ENCODE measurements around the gene COPE.
A peak's percentile ranks its signal among the peaks of the same experiment; 100 is the strongest.

COPE gene

DNA sequence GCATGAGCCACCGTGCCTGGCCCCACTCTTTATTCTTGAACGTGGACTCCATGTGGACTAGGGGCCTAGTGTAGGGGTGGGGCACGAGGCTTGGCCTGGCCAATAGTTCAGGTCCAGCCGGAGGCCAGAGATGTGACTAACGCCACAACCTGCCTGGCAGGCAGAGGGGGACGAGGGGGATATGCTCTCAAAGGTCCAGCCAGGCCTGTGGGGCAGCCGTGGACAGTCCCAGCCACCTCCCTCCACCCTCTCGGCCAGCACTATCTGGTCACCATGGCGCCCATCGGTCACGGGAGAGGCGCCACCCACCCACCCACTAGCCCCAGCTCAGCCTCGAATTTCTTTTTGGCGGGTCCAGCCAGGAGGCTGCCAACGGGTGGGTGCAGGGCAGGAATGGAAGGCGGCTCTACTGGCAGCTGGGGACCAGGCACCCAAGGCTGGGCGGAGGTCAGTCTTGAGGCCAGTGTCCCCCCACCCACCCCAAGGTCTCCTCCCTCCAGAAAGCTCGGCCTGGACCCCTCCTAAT, 21.0 kb downstream of the COPE start:
- DNase-seq (ENCODE audit: extremely low read depth, low read depth): no peak
- TF ChIP-seq, protein P1, sequence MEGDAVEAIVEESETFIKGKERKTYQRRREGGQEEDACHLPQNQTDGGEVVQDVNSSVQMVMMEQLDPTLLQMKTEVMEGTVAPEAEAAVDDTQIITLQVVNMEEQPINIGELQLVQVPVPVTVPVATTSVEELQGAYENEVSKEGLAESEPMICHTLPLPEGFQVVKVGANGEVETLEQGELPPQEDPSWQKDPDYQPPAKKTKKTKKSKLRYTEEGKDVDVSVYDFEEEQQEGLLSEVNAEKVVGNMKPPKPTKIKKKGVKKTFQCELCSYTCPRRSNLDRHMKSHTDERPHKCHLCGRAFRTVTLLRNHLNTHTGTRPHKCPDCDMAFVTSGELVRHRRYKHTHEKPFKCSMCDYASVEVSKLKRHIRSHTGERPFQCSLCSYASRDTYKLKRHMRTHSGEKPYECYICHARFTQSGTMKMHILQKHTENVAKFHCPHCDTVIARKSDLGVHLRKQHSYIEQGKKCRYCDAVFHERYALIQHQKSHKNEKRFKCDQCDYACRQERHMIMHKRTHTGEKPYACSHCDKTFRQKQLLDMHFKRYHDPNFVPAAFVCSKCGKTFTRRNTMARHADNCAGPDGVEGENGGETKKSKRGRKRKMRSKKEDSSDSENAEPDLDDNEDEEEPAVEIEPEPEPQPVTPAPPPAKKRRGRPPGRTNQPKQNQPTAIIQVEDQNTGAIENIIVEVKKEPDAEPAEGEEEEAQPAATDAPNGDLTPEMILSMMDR (IDR thresholded peaks at IDR 0.05; ENCODE audit: low read depth, low read length, missing control alignments): no peak
- no peak overlapping the region for H3K4me3 ChIP-seq (replicated peaks; ENCODE audit: low read depth, low read length)

DNA sequence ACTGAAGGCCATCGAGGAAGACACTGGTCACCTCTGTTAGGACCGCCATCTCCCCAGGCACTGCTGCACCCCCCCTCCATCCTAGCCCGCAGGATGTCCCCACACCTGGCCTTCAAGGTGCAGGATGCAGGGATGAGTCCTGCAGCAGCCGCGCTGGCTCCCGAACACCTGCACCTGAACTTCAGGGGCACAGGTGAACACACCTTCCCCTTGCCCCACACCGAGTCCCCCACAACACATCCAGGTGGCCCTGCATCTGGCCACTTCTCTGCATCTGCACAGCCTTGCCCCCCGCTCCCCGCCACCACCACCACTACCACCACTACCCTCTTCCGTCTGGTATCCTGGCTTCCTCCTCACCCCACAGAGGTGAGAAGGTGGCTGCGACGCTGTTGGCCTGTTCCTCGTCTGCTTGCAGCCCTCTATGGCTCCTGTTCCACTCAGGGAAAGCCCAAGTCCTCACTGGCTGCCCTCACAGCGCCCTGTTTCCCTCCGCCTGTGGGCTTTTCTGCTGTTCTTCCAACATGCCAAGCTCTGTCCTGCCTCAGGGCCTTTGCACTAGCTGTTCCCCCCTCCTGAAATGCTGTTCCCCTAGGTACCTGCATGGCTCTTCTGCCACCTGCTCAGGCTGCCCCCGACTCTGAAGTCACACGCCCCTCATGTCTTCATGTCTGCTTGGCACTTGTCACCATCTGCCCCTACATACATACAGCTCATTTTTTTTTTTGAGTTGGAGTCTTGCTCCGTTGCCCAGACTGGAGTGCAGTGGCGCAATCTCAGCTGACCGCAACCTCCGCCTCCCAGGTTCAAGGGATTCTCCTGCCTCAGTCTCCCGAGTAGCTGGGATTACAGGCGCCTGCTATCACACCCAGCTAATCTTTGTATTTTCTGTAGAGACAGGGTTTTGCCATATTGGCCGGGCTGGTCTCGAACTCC, 21.8 kb downstream of the COPE start:
- TF ChIP-seq, protein P1 (IDR thresholded peaks at IDR 0.05; ENCODE audit: low read depth, low read length, missing control alignments): no peak

DNA sequence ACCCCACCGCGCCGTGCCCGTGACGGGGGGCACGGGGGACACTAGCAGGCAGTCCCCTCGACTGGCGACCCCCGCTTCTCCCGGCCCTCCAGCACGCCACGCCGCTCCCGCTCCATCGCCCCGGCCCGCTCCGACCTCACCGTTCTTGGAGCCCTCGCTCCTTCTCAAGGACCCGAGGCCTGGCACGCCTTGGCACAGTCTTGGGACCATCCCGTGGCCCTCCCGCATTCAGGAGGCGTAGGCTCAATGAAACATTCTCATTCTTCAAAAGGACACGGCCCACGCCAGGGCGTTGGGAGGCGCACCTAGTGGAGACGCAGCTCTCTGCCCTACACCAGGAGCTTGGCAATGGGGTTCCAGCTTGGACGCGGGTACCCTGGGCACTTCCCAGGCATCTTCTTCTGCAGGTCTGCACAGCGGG, 22.8 kb downstream of the COPE start:
- DNase-seq (ENCODE audit: extremely low read depth, low read depth): no peak
- TF ChIP-seq, protein P1 (IDR thresholded peaks at IDR 0.05; ENCODE audit: low read depth, low read length, missing control alignments): no peak
- H3K4me3 ChIP-seq (replicated peaks; ENCODE audit: low read depth, low read length): no peak overlapping the region

More for the DNA sequence above, 21.8 kb downstream of the COPE start:
- DNase-seq (ENCODE audit: extremely low read depth, low read depth): no peak
- no peak overlapping the region for H3K4me3 ChIP-seq (replicated peaks; ENCODE audit: low read depth, low read length)

DNA sequence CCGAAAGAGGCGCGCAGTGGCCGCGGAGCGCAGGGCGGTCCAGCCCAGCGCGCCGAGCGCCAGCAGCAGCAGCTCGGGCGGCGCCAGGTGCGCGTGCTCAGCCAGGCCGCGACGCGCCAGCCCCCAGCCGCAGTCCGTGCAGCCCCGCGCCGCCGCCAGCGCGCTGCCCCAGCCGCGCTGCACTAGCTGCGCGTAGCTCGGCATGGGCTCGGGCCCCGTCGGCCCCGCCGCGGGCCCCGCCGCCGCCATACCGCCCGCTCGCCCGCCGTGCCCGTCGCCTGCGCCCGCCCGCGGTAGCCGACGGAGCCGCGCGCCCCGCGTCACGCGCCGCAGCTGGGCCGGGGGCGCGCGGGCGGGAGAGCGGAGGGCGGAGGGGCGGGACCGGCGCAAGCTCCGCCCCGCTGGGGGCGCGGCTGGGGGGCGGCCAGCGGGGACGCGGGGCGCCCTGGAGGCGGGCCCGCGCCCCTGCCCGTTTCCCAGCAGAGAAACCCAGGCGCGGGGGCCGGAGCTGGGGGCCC, 23.3 kb downstream of the COPE start, which contains the start of gene CERS1:
Gene CERS1, minus strand, starts transcription at position 335 of the 518 bp plus-strand sequence. Its CDS starts 86 bp downstream, at position 249.
- peak within 1 kb of the TSS; percentile 53 for H3K4me3 ChIP-seq (replicated peaks; ENCODE audit: low read depth, low read length)
- no peak for DNase-seq (ENCODE audit: extremely low read depth, low read depth)
- TF ChIP-seq, protein P1 (IDR thresholded peaks at IDR 0.05; ENCODE audit: low read depth, low read length, missing control alignments): no peak

DNA sequence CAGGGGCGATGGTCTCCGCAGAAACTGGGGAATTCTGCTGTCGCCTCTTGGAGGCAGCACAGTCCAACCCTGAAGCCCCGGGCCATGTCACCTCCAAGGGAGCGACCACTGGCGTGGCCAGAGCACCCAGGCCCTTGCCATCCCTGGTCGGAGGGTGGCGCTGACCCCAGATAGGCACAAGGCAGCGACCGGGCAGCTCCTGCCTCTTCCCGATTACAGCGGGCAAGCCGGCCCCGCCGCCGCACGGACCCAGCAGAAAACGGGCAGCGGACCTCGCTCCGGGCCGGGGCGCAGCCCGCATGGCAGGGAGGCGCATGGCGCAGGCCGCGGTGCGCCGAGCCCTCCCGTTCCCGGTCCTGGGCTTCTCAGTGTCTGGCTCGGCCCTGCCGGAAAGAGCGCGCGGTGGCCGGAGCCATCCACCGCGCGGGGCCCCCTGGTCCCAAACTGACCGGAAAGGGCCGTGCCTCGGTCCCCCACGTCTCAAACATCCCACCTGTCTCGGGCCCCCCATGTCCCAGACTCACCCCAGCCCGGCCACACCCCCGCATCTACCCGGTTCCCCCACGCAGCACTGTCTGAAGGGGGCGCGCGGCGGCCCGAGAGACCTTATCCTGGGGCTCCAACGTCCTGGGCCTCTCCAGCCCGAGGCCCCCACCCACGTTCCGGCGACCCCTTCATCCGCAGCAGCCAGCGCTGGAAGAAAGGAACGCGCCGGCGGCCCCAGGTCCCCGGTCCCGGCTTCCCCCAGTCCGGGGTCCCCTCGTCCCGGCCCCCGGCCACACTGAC, 24.0 kb downstream of the COPE start:
- H3K4me3 ChIP-seq (replicated peaks; ENCODE audit: low read depth, low read length): peak overlapping the region; percentile 53
- TF ChIP-seq, protein P1 (IDR thresholded peaks at IDR 0.05; ENCODE audit: low read depth, low read length, missing control alignments): peak; percentile 35
- DNase-seq (ENCODE audit: extremely low read depth, low read depth): no peak

DNA sequence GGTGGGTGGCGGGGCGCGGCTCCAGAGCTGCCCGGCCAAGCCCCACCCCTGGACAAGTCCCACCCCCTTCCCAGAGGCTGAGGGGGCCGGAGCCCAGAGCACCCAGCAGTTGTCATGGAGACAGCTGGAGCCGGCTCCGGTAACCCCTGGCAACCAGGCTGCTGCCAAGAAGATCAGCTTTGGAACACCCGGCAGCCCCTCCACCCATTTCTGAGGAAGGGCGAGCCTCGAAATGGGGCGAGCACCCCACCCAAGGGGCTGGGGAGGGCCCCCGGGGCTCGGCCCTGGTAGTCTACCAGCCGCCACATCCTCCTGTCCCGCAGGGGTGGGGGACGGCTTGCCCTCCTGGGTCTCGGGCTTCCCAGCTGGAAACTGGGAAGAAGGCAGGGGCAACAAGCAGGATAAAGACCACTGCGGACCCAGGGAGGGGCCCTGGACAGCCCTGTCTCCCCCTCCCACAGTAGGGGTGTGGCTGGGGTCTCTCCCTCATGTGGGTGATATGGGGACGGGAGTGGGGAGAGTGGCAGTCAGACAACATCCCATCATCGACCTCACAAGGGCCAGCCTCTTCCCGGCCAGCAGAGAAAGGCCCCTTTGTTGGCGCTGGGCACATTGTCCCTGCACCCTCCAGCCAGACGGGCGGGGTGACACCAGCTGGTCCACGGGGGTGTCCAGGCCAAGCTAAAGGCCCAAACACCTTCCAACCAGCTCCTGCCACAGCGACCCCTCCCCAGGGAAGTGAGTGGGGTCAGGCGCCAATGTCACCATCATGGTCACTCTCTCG, 24.7 kb downstream of the COPE start:
- H3K4me3 ChIP-seq (replicated peaks; ENCODE audit: low read depth, low read length): peak overlapping the region; percentile 53
- TF ChIP-seq, protein P1 (IDR thresholded peaks at IDR 0.05; ENCODE audit: low read depth, low read length, missing control alignments): no peak
- DNase-seq (ENCODE audit: extremely low read depth, low read depth): no peak

Data from HFF-Myc (cell line).